ENCODE measurements around the gene AKAIN1.

The AKAIN1 gene

GRCh38 chr18:5158587-5158986 lies 38.5 kb downstream of the AKAIN1 start:
- DNase-seq, result no peak

- no peak for DNase-seq
Measured at GRCh38 chr18:5158172-5158571, 38.9 kb downstream of the AKAIN1 start.

GRCh38 chr18:5155907-5156287 lies 41.2 kb downstream of the AKAIN1 start:
- no peak for DNase-seq

GRCh38 chr18:5155218-5155906 lies 41.7 kb downstream of the AKAIN1 start:
- no peak for DNase-seq

- DNase-seq, result no peak
Measured at GRCh38 chr18:5152343-5153020, 44.6 kb downstream of the AKAIN1 start.

GRCh38 chr18:5150894-5151293 lies 46.2 kb downstream of the AKAIN1 start:
- no peak for DNase-seq

GRCh38 chr18:5146093-5146492 lies 51.0 kb downstream of the AKAIN1 start:
- DNase-seq, result no peak

- no peak for DNase-seq
Measured at GRCh38 chr18:5145168-5145825, 51.8 kb downstream of the AKAIN1 start.

GRCh38 chr18:5144629-5145028 lies 52.4 kb downstream of the AKAIN1 start:
- no peak for DNase-seq

GRCh38 chr18:5142859-5143258 lies 54.2 kb downstream of the AKAIN1 start:
- DNase-seq, result no peak

- DNase-seq, result no peak
Measured at GRCh38 chr18:5142131-5142530, 54.9 kb downstream of the AKAIN1 start.

GRCh38 chr18:5137261-5137660 lies 59.8 kb downstream of the AKAIN1 start:
- no peak for DNase-seq

GRCh38 chr18:5132987-5133386 lies 64.1 kb downstream of the AKAIN1 start:
- DNase-seq, result no peak

- no peak for DNase-seq
Measured at GRCh38 chr18:5122272-5122671, 74.8 kb downstream of the AKAIN1 start.

- no peak for DNase-seq
Measured at GRCh38 chr18:5110266-5110665, 86.8 kb downstream of the AKAIN1 start.

GRCh38 chr18:5107988-5108387 lies 89.1 kb downstream of the AKAIN1 start:
- no peak for DNase-seq

GRCh38 chr18:5106730-5107129 lies 90.3 kb downstream of the AKAIN1 start:
- DNase-seq, result no peak

- no peak for DNase-seq
Measured at GRCh38 chr18:5104246-5104645, 92.8 kb downstream of the AKAIN1 start.

- DNase-seq, result no peak
Measured at GRCh38 chr18:5103693-5104092, 93.4 kb downstream of the AKAIN1 start.

- no peak for DNase-seq
Measured at GRCh38 chr18:5103286-5103685, 93.8 kb downstream of the AKAIN1 start.

- no peak for DNase-seq
Measured at GRCh38 chr18:5097116-5097703, 99.8 kb downstream of the AKAIN1 start.

GRCh38 chr18:5095239-5095638 lies 101.8 kb downstream of the AKAIN1 start:
- DNase-seq, result no peak

- no peak for DNase-seq
Measured at GRCh38 chr18:5093902-5094301, 103.2 kb downstream of the AKAIN1 start.

Measured in CD4-positive, alpha-beta T cell treated with Interleukin-15 for 1 hour (primary cell).